ENCODE results near the gene SLC51B.

GRCh38 chr15:65099336-65099735 lies 54.1 kb downstream of the SLC51B start:
- TF ChIP-seq ARNT (IDR thresholded peaks at IDR 0.05) (no peak), LEF1 (IDR thresholded peaks at IDR 0.05; ENCODE audit: borderline replicate concordance) (no peak), ELF4 (IDR thresholded peaks at IDR 0.05) (no peak), FOXA1 (IDR thresholded peaks at IDR 0.05) (no peak), ZNF384 (IDR thresholded peaks at IDR 0.05) (no peak), NFRKB (IDR thresholded peaks at IDR 0.05) (no peak), SP1 (IDR thresholded peaks at IDR 0.05) (no peak), FOXM1 (IDR thresholded peaks at IDR 0.05; ENCODE audit: borderline replicate concordance) (no peak), FOXK2 (IDR thresholded peaks at IDR 0.05) (no peak), BHLHE40 (IDR thresholded peaks at IDR 0.05; ENCODE audit: borderline replicate concordance) (no peak)

Measured in HEK293T (cell line).